Measurements from ENCODE around the gene PANK4. TPM values are rescaled to one million over a fixed set of nuclear protein-coding genes. Genes with fewer than 3 reads are reported as not detected.

Gene PANK4
- total and polyA plus RNA-seq, 2 of the 8 experiments (the other 6 are each of a cell fraction or from before 2014, with no cell fraction given): 20.1 to 29.7 TPM

DNA sequence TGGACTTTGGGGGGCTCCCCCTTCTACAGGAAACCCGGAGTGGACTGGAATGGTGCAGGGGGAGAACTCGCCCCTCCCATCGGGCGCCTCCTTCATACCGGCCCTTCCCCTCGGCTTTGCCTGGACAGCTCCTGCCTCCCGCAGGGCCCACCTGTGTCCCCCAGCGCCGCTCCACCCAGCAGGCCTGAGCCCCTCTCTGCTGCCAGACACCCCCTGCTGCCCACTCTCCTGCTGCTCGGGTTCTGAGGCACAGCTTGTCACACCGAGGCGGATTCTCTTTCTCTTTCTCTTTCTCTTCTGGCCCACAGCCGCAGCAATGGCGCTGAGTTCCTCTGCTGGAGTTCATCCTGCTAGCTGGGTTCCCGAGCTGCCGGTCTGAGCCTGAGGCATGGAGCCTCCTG is 29.9 kb upstream of the PANK4 start, which contains the start of gene TNFRSF14:
Gene TNFRSF14, plus strand, starts transcription at position 95 of the 401 bp plus-strand sequence. Its CDS starts 294 bp downstream, at position 389.
- H3K4me3 ChIP-seq (ENCODE audit: extremely low read depth in 1 of 4, insufficient read depth in 2 of 4, low read depth in 3 of 4, low read length in 4 of 4): no peak within 1 kb of the TSS
- ChIA-PET CTCF (ENCODE audit: partially characterized antibody) (interaction anchor here (0.7 to 1.6 kb wide), 6 partner anchors 17 to 861 kb away, joined by 3 read pairs; no protein-coding TSS in a partner anchor), POLR2A (ENCODE audit: partially characterized antibody) (interaction anchor here (0.9 kb wide), 1 partner anchor 8 kb away, joined by 3 read pairs; no protein-coding TSS in a partner anchor)

More for the DNA sequence above, 29.9 kb upstream of the PANK4 start, which contains the start of gene TNFRSF14:
- no peak within 1 kb of the TSS for H2BK20ac ChIP-seq (ENCODE audit: low read length)
- peak within 1 kb of the TSS; percentile 46; the same call in 1 of the 2 replicates for H2BK15ac ChIP-seq (ENCODE audit: low read length)
- no peak within 1 kb of the TSS; the same call in 1 of the 2 replicates for H3K18ac ChIP-seq (ENCODE audit: extremely low read depth, low read length)
- H4K20me1 ChIP-seq (replicated peaks in 1 of 2; ENCODE audit: control insufficient read depth in 1 of 2, insufficient read depth in 2 of 2, low read length in 2 of 2): no peaks in the 10 kb centered on the region
- peak within 1 kb of the TSS; percentile 51; the same call in 1 of the 2 replicates for H4K8ac ChIP-seq (ENCODE audit: extremely low read depth, insufficient read depth, low read length)
- FAIRE-seq: no peak
- H2AFZ ChIP-seq (ENCODE audit: low read length): no peak within 1 kb of the TSS
- H3K56ac ChIP-seq (replicated peaks; ENCODE audit: insufficient read length, low read depth, low read length): peak within 1 kb of the TSS; percentile 16
- no peaks in the 10 kb centered on the region for H3K36me3 ChIP-seq (ENCODE audit: control insufficient read depth in 2 of 4, insufficient read depth in 4 of 4, low read length in 3 of 4)
- TF ChIP-seq, protein P1, sequence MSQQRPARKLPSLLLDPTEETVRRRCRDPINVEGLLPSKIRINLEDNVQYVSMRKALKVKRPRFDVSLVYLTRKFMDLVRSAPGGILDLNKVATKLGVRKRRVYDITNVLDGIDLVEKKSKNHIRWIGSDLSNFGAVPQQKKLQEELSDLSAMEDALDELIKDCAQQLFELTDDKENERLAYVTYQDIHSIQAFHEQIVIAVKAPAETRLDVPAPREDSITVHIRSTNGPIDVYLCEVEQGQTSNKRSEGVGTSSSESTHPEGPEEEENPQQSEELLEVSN (IDR thresholded peaks at IDR 0.05): no peak
- TF ChIP-seq GABPA (IDR thresholded peaks at IDR 0.05; ENCODE audit: borderline replicate concordance, insufficient read depth, low read length): 0 out of 2 replicates have a peak, but pooled peaks have one; percentile 23
- H2BK120ac ChIP-seq (replicated peaks; ENCODE audit: low read depth, low read length): peak within 1 kb of the TSS; percentile 22
- peak within 1 kb of the TSS; percentile 32 for H3K4ac ChIP-seq (replicated peaks; ENCODE audit: insufficient read length, low read depth, low read length)
- no peak within 1 kb of the TSS; the same call in 1 of the 2 replicates for H2BK12ac ChIP-seq (ENCODE audit: low read depth, low read length)
- H3K79me1 ChIP-seq (ENCODE audit: low read depth, low read length): no peaks in the 10 kb centered on the region
- no peak within 1 kb of the TSS for H3K23ac ChIP-seq (ENCODE audit: insufficient read length)
- H3K4me2 ChIP-seq (ENCODE audit: insufficient read depth in 1 of 2, low read depth in 2 of 2, low read length in 2 of 2): no peak within 1 kb of the TSS
- no peak for DNase-seq (ENCODE audit: low read depth in 1 of 2, low spot score in 2 of 2)
- H4K91ac ChIP-seq (replicated peaks; ENCODE audit: insufficient read length, low read length): peak within 1 kb of the TSS; percentile 55
- H3K23me2 ChIP-seq (ENCODE audit: low read depth, low read length): no peaks in the 10 kb centered on the region
- no peaks in the 10 kb centered on the region for H3K27me3 ChIP-seq (replicated peaks in 1 of 4; ENCODE audit: control insufficient read depth in 3 of 4, extremely low read depth in 1 of 4, insufficient read depth in 3 of 4, low read length in 3 of 4)
- WGBS, 2 experiments (ENCODE audit: extremely low coverage in 1 of 2, insufficient coverage in 1 of 2, insufficient read length in 1 of 2, insufficient replicate concordance in 2 of 2, low coverage in 1 of 2, low lambda C conversion rate in 2 of 2, missing lambda C conversion rate in 1 of 2): 84% methylated on average over 10 of the region's 16 CpGs; no CpG with 5 or more reads in 1 of the 2 experiments
- no peaks in the 10 kb centered on the region for H3K79me2 ChIP-seq (ENCODE audit: control insufficient read depth in 1 of 2, insufficient read depth in 2 of 2, low read length in 2 of 2)
- H3K9ac ChIP-seq (replicated peaks in 1 of 4; ENCODE audit: extremely low read depth in 1 of 4, low read depth in 3 of 4, low read length in 3 of 4): no peak within 1 kb of the TSS
- H3K14ac ChIP-seq (ENCODE audit: insufficient read length): no peak within 1 kb of the TSS
- H2BK5ac ChIP-seq (ENCODE audit: low read depth, low read length): no peak within 1 kb of the TSS
- no peaks in the 10 kb centered on the region; a peak in 1 of 4 replicates for H3K9me3 ChIP-seq (ENCODE audit: insufficient read depth in 2 of 2, low read depth in 1 of 2, low read length in 1 of 2)
- H3K4me1 ChIP-seq (replicated peaks in 1 of 4; ENCODE audit: control insufficient read depth in 3 of 4, insufficient read depth in 4 of 4, low read length in 3 of 4): peaks cover 0 to 6% (median 0%) of the 10 kb centered on the region in 4 experiments; a peak in 2 of 7 replicates
- no peak within 1 kb of the TSS for H2AK5ac ChIP-seq (ENCODE audit: low read depth, low read length)
- no peak within 1 kb of the TSS for H4K5ac ChIP-seq (ENCODE audit: insufficient read length, low read depth, low read length)
- no peak within 1 kb of the TSS for H3K27ac ChIP-seq (ENCODE audit: low read depth, low read length)

All from H1 (cell line).